CD4-positive, alpha-beta T cell (primary cell): ENCODE data around the gene TRPM1. TPM values are rescaled to one million over a fixed set of nuclear protein-coding genes. Genes with fewer than 3 reads are reported as not detected.
"Not testable (repeated sequence)": the region's sequence is repeated elsewhere in the genome, so short reads cannot be mapped to it uniquely, and the experiment has no call there.

ENCODE experiments used
- ATAC-seq: fragments of 200-7000 bp; cut with Tn5 transposase; one replicate; pipeline ENCODE4 v1.10.0; 2022; ENCODE audit warnings: mild to moderate bottlenecking; ENCODE audit not compliant: poor library complexity
- CTCF ChIA-PET: fragments of 350-600 bp; sonication (Branson Sonifier 250); formaldehyde crosslinking; loops from one replicate; lab custom pipeline; 2021; ENCODE audit warnings: antibody characterized with exemption, inconsistent platforms; lab: Charles Lee
- POLR2A ChIA-PET: fragments of 350-600 bp; sonication (Branson Sonifier 250); formaldehyde crosslinking; loops from one replicate; lab custom pipeline; 2021; ENCODE audit warnings: antibody characterized with exemption, inconsistent platforms; lab: Charles Lee
- DNase-seq, 14 experiments: peaks; one replicate each; pipeline ENCODE4 v3.0.0-alpha.2; 2013 to 2020; ENCODE audit warnings: mixed read lengths in 2 of 14
- H3K27ac ChIP-seq, 2 donors: one replicate each; pipeline versions ENCODE4 v1.5.1 to v1.7.0; 2013; ENCODE audit warnings: low read length in 2 of 2, low read depth in 1 of 2, mild to moderate bottlenecking in 1 of 2
- H3K27me3 ChIP-seq, 2 experiments: 1 replicate in 1 of 2; 2 replicates in 1 of 2; pipeline versions ENCODE4 v1.6.1 to v1.7.0; 2013; ENCODE audit warnings: low read length in 2 of 2, control low read depth in 1 of 2, mild to moderate bottlenecking in 1 of 2, moderate library complexity in 1 of 2; ENCODE audit not compliant: insufficient read depth in 2 of 2, control insufficient read depth in 1 of 2
- H3K36me3 ChIP-seq: one replicate; pipeline ENCODE4 v1.6.1; 2013; ENCODE audit warnings: low read length, control low read depth; ENCODE audit not compliant: insufficient read depth
- H3K4me1 ChIP-seq: one replicate; pipeline ENCODE4 v1.6.1; 2013; ENCODE audit warnings: low read length, control low read depth; ENCODE audit not compliant: insufficient read depth
- H3K4me3 ChIP-seq: one replicate; pipeline ENCODE4 v1.5.1; 2013; ENCODE audit warnings: mild to moderate bottlenecking, low read length, moderate library complexity
- H3K9me3 ChIP-seq, 2 experiments: 1 replicate in 1 of 2; 2 replicates in 1 of 2; pipeline versions ENCODE4 v1.6.1 to v1.7.0; 2013; ENCODE audit warnings: low read length in 2 of 2, mild to moderate bottlenecking in 2 of 2, control low read depth in 1 of 2, moderate library complexity in 1 of 2; ENCODE audit not compliant: control insufficient read depth in 1 of 2, insufficient read depth in 1 of 2
- H3K27ac Mint-ChIP-seq: one replicate; pipeline ENCODE4 v1.8.0; 2020; ENCODE audit warnings: mixed read lengths
- H3K27me3 Mint-ChIP-seq: one replicate; pipeline ENCODE4 v1.8.0; 2021; ENCODE audit warnings: mixed read lengths
- H3K36me3 Mint-ChIP-seq: one replicate; pipeline ENCODE4 v1.8.0; 2021; ENCODE audit warnings: low read depth, mixed read lengths
- H3K4me1 Mint-ChIP-seq: one replicate; pipeline ENCODE4 v1.8.0; 2021; ENCODE audit warnings: low read depth, mixed read lengths
- H3K4me3 Mint-ChIP-seq: one replicate; pipeline ENCODE4 v1.8.0; 2020; ENCODE audit warnings: mild to moderate bottlenecking, mixed read lengths
- H3K9me3 Mint-ChIP-seq: one replicate; pipeline ENCODE4 v1.8.0; 2020; ENCODE audit warnings: mixed read lengths
- intact Hi-C, 2 experiments: fragments of 100-400 bp; cut with DNase I in 1 of 2; cut with micrococcal nuclease in 1 of 2; formaldehyde crosslinking; loops; one replicate each; pipeline versions ENCODE4 v1.15.1 to v1.9.0; 2023 to 2025; cut with DNase I, micrococcal nuclease
- total RNA-seq, 174 experiments: library from RNA in 2 of 174; stranded (reverse) in 2 of 174; gene quantifications; one replicate each; pipeline ENCODE4 v1.2.3 and lab custom pipeline; 2021 to 2026
- TF ChIP-seq, protein P1 (sequence below): fragments of 200-600 bp; IDR thresholded peaks from one replicate; pipeline ENCODE4 v1.8.0; 2022; ENCODE audit warnings: antibody characterized with exemption, mild to moderate bottlenecking

Gene TRPM1
- total RNA-seq, 2 experiments from 2014 or later: not detected

DNA sequence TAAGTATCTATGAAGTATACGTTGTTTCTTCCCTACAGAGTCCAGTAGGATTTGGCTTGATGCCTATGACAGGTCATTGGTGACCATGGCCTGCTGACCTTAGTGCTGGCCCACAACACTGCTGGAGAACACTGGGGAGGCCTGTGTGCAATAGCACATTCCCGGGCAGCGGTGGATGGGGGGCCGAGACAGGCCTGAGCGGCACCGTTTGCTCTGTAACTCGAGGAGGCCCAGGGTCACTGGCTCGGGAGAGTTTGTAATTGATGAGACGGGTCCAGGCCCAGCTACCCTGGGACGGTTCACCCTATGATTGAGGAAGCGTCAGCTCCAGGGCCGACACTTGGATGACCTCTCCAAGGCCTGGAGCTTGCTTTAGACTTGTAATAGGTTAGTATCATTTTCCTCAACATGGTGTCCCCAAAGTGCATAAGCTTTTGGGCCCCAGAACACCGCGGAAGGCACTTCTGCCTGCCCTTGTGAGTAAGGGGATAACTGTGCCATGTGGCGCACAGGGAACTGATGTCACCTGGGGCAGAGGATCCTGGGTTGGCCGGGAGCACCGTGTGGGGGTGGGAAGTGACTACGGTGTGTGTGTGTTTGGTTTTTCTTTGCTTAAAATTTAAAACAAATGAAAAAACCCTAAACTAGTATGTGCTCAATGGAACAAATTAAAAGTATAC, 12.0 kb downstream of the TRPM1 start:
- no peak for DNase-seq
- Histone ChIP-seq H3K4me1 (no peaks in the 10 kb centered on the region), H3K36me3 (no peaks in the 10 kb centered on the region), H3K27me3 (no peaks in the 10 kb centered on the region), H3K9me3 (no peaks in the 10 kb centered on the region), H3K27ac (no peak overlapping the region), H3K4me3 (no peak overlapping the region)
- ChIA-PET POLR2A (no interaction called here), CTCF (no interaction called here)
- intact Hi-C loops: no loop called here
- Mint-ChIP-seq H3K4me1 (no peaks in the 10 kb centered on the region), H3K27ac (no peak overlapping the region), H3K4me3 (no peak overlapping the region), H3K27me3 (no peaks in the 10 kb centered on the region), H3K9me3 (no peaks in the 10 kb centered on the region), H3K36me3 (no peaks in the 10 kb centered on the region)
- no peak for ATAC-seq
- TF ChIP-seq, protein P1, sequence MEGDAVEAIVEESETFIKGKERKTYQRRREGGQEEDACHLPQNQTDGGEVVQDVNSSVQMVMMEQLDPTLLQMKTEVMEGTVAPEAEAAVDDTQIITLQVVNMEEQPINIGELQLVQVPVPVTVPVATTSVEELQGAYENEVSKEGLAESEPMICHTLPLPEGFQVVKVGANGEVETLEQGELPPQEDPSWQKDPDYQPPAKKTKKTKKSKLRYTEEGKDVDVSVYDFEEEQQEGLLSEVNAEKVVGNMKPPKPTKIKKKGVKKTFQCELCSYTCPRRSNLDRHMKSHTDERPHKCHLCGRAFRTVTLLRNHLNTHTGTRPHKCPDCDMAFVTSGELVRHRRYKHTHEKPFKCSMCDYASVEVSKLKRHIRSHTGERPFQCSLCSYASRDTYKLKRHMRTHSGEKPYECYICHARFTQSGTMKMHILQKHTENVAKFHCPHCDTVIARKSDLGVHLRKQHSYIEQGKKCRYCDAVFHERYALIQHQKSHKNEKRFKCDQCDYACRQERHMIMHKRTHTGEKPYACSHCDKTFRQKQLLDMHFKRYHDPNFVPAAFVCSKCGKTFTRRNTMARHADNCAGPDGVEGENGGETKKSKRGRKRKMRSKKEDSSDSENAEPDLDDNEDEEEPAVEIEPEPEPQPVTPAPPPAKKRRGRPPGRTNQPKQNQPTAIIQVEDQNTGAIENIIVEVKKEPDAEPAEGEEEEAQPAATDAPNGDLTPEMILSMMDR: no peak

DNA sequence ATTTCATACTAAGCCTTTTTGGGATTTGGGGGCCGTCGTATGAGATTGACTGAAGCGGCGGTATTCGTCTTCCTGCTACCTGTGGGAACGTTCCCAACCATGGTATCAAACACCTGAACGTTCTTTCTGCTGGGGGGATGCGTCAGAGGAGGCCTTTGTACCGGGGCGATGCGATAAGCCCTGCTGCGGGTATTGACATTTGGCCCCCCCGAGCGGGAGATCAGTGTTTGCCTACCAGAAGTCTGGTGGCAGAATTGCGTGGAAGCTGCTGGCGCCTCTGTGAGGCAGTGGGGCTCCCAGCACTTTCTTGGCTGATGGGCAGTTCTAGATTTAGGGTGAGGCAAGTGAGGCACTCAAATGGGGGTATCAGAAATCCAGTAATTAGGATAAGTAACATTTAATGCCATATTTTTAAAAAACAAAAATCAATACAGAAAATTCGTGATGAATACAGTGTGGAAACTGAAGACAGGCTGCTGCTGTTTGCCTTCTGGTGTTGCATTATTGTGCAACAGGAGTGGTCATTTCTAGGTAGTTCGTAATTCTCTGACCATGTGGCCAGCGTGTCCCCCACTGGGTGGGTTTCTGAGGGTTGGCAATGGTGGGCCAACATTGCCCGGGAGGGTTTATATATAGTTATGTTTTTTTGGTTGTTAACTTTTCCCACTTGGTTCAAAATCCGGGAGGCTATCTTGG, 12.7 kb downstream of the TRPM1 start:
- ATAC-seq (no peak), DNase-seq (no peak)
- H3K4me1 ChIP-seq: no peaks in the 10 kb centered on the region
- no peaks in the 10 kb centered on the region for H3K27me3 ChIP-seq
- intact Hi-C loops: no loop called here
- no peaks in the 10 kb centered on the region for H3K4me1 Mint-ChIP-seq
- H3K9me3 ChIP-seq: no peaks in the 10 kb centered on the region
- no peak overlapping the region for H3K4me3 ChIP-seq
- POLR2A ChIA-PET: no interaction called here
- peaks cover 4% of the 10 kb centered on the region for H3K27me3 Mint-ChIP-seq
- H3K36me3 ChIP-seq: no peaks in the 10 kb centered on the region
- CTCF ChIA-PET: no interaction called here
- H3K4me3 Mint-ChIP-seq: no peak overlapping the region
- H3K36me3 Mint-ChIP-seq: no peaks in the 10 kb centered on the region
- H3K27ac ChIP-seq: no peak overlapping the region
- no peak overlapping the region for H3K27ac Mint-ChIP-seq
- TF ChIP-seq, protein P1: no peak
- H3K9me3 Mint-ChIP-seq: no peaks in the 10 kb centered on the region

- CTCF ChIA-PET, H3K9me3 ChIP-seq, H3K36me3 Mint-ChIP-seq, H3K4me3 Mint-ChIP-seq, H3K9me3 Mint-ChIP-seq, DNase-seq, H3K27ac ChIP-seq, ATAC-seq, POLR2A ChIA-PET, H3K27me3 ChIP-seq, H3K27ac Mint-ChIP-seq, H3K4me1 ChIP-seq, H3K27me3 Mint-ChIP-seq, H3K36me3 ChIP-seq, H3K4me3 ChIP-seq, intact Hi-C loops, H3K4me1 Mint-ChIP-seq: not testable (repeated sequence)
Measured at GRCh38 chr15:31088041-31088440, 13.5 kb downstream of the TRPM1 start.
